HG03095 (cell line): ENCODE results near the gene DGKI.

ENCODE experiments used
- ATAC-seq: cut with Tn5 transposase; IDR thresholded peaks from one replicate; pipeline ENCODE4 v1.9.1; 2021; ENCODE audit warnings: moderate library complexity; ENCODE audit not compliant: unreplicated experiment

The DGKI gene

GRCh38 chr7:137563981-137564380 is 282.8 kb downstream of the DGKI start:
- ATAC-seq, result no peak

GRCh38 chr7:137547485-137547884 is 299.3 kb downstream of the DGKI start:
- ATAC-seq, result no peak

DNA sequence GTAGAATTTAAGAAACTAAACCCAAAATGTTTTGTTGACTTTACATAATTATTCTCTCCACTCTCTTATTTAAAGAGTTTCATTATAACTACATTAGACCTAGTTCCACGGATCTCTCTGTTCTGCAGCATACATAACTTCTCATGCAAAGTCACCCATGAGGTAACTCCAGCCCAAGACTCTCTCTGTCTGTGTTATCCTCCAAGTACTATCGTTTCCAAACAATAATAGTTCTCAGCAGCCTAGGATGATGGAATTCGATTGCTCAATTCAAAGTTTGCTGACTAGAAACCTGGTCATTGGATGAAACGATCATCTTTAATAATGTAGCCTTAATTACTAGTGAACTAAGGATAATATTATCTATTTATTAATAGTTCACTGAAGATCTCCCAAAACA is 300.1 kb downstream of the DGKI start:
- ATAC-seq, result no peak

- ATAC-seq, result no peak
Observed at GRCh38 chr7:137546009-137546408, 300.8 kb downstream of the DGKI start.

DNA sequence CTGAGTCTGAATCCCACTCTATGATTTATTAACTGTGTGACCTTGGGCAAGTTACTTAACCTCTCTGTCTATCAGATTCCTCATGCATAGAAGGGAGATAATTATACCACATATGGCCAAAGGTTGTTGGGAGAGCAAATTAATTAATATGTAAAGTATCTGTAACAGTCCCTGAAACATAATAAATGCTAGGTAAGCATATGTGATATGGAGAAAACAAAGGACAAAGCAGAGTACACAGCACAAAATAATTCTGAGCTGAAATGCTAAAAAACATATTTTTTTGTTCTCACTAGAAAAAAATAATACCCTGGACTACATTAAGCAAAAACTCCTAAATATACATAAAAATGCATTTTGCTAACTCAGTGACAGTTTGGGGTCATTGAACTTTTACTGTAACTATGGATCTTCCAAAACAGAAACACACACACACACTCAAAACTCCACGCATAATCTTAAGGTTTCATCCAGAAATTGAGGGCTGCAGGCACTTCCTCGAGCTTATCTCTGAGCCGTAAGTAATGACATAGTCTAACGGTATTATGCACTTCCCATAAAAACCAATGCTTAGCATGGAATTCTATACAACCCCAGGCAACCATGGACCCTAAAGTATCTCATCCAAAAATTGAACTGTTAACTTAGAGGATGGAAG is 301.6 kb downstream of the DGKI start:
- ATAC-seq, result no peak

GRCh38 chr7:137544453-137545058 is 302.2 kb downstream of the DGKI start:
- no peak for ATAC-seq

DNA sequence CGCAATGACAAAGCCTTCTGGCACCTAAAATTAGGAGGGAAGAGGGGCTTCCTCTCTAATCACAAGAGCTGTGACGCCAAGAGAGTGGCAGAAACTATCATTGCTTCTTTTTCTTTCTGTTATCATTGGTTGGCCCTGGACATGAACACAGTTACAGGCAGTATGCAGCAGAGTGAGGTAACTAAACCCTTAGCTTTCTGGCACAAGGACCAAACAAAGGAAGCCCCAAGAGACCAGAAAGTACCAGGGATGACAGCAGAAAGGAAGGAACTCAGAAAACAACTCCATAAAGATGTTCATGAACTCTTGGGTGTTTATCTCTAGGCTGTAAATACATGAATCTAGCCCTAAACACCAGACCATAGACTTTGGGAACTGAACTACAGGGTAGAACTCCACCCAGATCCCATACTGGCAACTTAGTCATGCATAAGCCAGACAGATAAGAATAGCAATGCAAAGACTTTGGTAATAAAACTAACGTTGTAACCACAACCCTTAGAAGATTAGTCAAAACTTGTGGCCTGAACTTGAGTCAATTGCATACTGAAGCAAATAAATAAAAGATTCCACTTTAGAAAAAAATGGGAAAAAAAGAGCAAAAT is 307.6 kb downstream of the DGKI start:
- no peak for ATAC-seq

GRCh38 chr7:137538361-137538762 is 308.4 kb downstream of the DGKI start:
- ATAC-seq, result no peak

GRCh38 chr7:137535579-137535978 is 311.2 kb downstream of the DGKI start:
- ATAC-seq, result no peak

GRCh38 chr7:137531671-137532070 is 315.1 kb downstream of the DGKI start:
- no peak for ATAC-seq

DNA sequence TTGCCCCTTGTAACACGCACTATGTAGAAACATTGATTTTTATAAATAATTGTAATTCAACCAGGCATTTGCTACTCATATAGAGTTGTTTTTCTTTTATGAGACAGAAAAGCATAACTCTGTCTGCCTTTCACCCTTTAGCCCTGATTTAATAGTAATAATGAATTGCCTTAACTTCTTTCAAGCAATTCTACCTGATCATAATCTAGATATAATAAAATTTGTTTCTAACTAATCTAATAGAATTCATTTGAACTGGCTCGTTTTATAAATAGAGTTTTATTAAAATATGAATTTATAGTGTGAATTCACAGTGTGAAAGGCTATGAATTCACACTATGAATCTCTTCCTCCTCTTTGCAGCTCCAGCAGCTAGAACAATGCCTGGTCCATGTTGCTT is 319.1 kb downstream of the DGKI start:
- no peak for ATAC-seq

DNA sequence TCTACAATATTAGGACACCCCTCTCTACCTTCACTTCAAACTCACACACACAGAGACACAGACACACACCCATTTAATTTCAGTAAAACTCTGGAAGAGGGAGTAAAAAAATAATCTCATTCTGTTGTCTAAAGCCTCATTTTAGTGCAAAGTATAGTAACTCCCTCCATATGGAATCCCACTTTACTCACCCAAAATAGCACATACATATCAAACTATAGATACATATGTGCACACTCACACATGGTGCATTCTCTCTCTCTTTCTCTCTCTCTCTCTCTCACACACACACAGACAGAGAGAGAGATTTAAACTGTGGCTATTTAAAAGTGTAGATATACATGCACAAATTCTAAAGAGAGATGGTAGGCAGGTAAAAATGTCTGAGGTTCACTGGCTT is 323.6 kb downstream of the DGKI start:
- no peak for ATAC-seq

DNA sequence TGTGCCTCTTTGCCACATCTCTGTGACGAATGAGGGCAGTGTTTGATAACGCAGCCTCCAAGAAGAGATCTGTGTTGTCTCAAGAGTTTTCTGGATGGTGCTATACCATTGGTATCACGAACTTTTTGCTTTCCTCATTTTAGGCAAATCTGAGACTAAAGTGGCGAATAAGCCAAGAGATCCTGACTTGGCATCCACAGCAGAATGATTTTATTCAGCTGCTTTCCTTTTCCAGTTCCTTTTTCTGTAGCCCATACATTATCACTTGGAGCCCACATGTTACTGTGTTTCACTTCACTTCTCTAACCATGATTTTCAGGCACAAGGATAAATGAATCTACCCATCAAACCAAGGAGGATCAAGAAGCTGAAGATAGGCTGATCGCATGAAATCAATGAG is 325.3 kb downstream of the DGKI start:
- ATAC-seq, result no peak

GRCh38 chr7:137519947-137520346 is 326.8 kb downstream of the DGKI start:
- ATAC-seq, result no peak

GRCh38 chr7:137519181-137519691 is 327.5 kb downstream of the DGKI start:
- ATAC-seq, result no peak

- ATAC-seq, result no peak
Observed at GRCh38 chr7:137513091-137513490, 333.7 kb downstream of the DGKI start.

DNA sequence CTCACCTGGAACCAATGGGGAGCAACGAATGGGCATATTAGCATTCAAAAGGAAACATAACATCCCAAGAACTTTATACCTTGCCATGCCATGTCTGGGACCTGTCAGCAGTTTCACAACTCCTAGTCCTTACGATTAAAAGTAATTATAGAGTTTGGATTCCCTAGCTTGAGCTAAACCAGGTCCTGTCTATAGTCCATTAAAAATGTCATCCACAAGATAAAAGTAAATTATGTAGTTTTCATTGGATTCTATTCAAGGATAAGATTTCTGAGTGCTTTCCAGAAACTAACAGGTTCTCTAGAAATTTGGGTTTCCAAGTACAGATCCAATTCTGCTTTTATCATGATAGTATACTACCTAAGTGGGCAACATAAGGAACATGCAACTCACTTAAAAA is 339.7 kb downstream of the DGKI start:
- ATAC-seq, result no peak

DNA sequence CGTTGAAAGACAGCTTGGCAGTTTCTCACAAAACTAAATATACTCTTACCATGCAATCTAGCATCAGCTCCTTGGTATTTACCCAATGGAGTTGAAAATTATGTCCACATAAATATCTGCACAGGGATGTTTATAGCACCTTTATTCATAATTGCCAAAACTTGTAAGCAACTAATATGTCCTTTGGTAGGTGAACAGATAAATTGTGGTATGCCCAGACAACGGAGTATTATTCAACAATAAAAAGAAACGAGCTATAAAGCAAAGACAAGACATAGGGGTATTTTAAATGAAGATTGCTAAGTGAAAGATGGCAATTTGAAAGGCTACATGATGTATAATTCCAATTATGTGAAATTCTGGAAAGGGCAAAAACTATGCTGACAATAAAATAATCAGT is 340.7 kb downstream of the DGKI start:
- ATAC-seq, result no peak

- ATAC-seq, result no peak
Observed at GRCh38 chr7:137501562-137501961, 345.2 kb downstream of the DGKI start.

DNA sequence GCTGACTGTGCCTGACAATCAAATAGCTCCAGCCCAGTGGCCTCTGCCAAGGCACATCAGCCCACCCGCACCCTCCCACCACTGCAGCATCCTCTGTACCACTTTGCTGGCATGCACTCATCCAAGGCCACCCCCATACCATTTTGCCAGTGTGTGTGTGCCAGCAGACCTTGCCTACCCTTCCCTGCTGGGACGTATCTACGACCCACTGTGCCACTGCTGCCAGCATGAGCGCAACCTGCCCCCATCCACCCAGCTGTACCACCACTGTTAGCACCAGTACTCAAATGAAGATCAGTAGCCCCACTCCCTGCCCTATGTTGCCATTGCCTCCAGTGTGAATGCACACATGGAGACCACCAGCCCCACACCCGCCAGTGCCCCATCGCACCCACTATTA is 353.9 kb downstream of the DGKI start:
- no peak for ATAC-seq

DNA sequence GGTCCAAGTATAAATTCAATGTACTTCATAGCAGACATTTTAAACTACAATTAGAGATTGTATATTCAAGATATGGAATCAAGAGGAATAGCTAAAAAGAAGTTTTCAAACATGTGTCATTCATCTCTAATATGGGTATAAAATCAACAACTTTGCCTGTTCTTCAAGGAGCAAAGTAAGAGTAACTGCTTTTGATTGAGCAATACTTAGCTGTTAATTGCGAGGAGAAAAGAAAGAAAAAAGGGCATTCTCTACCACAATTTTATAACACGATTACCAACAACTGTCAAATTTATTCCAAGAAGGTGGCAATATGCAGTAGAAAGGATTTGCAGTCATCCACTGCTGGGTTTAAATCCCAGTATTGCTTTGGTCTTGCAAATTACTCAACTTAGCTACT is 356.9 kb downstream of the DGKI start:
- ATAC-seq, result no peak

- no peak for ATAC-seq
Observed at GRCh38 chr7:137488038-137488437, 358.7 kb downstream of the DGKI start.
